GM19438 (cell line): ENCODE results near the gene ARID1B.
A peak's percentile ranks its signal among the peaks of the same experiment; 100 is the strongest.

Experiments used
- ATAC-seq: cut with Tn5 transposase; IDR thresholded peaks from one replicate; pipeline ENCODE4 v1.9.1; 2021; ENCODE audit warnings: low read depth; ENCODE audit not compliant: unreplicated experiment

Gene ARID1B

GRCh38 chr6:156776840-156777576 is at the start of gene ARID1B:
Gene ARID1B, plus strand, starts transcription at chr6:156777378. Its CDS starts 303 bp downstream, at chr6:156777681.
- ATAC-seq = peak; percentile 41

GRCh38 chr6:156727715-156728385 is 49.3 kb upstream of the ARID1B start:
- no peak for ATAC-seq

GRCh38 chr6:156729248-156729647 is 47.9 kb upstream of the ARID1B start:
- ATAC-seq = no peak

GRCh38 chr6:156731396-156731795 is 45.8 kb upstream of the ARID1B start:
- ATAC-seq = no peak

- no peak for ATAC-seq
These were observed 41.4 kb upstream of the ARID1B start for GRCh38 chr6:156735751-156736150.

GRCh38 chr6:156740604-156741003 is 36.6 kb upstream of the ARID1B start:
- ATAC-seq = no peak

- no peak for ATAC-seq
These were observed 35.7 kb upstream of the ARID1B start for GRCh38 chr6:156741287-156742073.

GRCh38 chr6:156747715-156748114 is 29.5 kb upstream of the ARID1B start:
- ATAC-seq = no peak

- no peak for ATAC-seq
These were observed 28.7 kb upstream of the ARID1B start for GRCh38 chr6:156748504-156748903.

GRCh38 chr6:156752666-156753301 is 24.4 kb upstream of the ARID1B start:
- peak; percentile 41 for ATAC-seq

- no peak for ATAC-seq
These were observed 20.3 kb upstream of the ARID1B start for GRCh38 chr6:156756630-156757610.

- ATAC-seq = no peak
These were observed 19.3 kb upstream of the ARID1B start for GRCh38 chr6:156757849-156758248.

- ATAC-seq = no peak
These were observed 16.8 kb upstream of the ARID1B start for GRCh38 chr6:156760377-156760776.

GRCh38 chr6:156762547-156762946 is 14.6 kb upstream of the ARID1B start:
- ATAC-seq = no peak

GRCh38 chr6:156765117-156765516 is 12.1 kb upstream of the ARID1B start:
- no peak for ATAC-seq

- peak; percentile 84 for ATAC-seq
These were observed 9.3 kb upstream of the ARID1B start for GRCh38 chr6:156767603-156768467.

GRCh38 chr6:156771047-156771446 is 6.1 kb upstream of the ARID1B start:
- ATAC-seq = no peak

GRCh38 chr6:156771761-156772160 is 5.4 kb upstream of the ARID1B start:
- ATAC-seq = no peak

- ATAC-seq = no peak
These were observed 3.7 kb upstream of the ARID1B start for GRCh38 chr6:156773476-156773875.
